Ascending aorta (tissue), 2 donors: ENCODE measurements around the gene PLOD2. TPM values are rescaled to one million over a fixed set of nuclear protein-coding genes. Genes with fewer than 3 reads are reported as not detected.

Experiments used
- DNase-seq, 2 donors: peaks; one replicate each; pipeline ENCODE4 v3.0.0-alpha.2; 2019; ENCODE audit warnings: low spot score in 2 of 2
- H3K27ac ChIP-seq, 2 donors: fragments of 200-600 bp; sonication (generic); one replicate each; pipeline ENCODE4 v1.5.1; 2016 to 2017; ENCODE audit warnings: mild to moderate bottlenecking in 1 of 2
- H3K27me3 ChIP-seq: fragments of 200-600 bp; sonication (generic); one replicate; pipeline ENCODE4 v1.5.1; 2017
- H3K36me3 ChIP-seq, 2 donors: fragments of 200-600 bp; sonication (generic); one replicate each; pipeline ENCODE4 v1.5.1; 2016
- H3K4me1 ChIP-seq, 2 donors: fragments of 200-600 bp; sonication (generic); one replicate each; pipeline ENCODE4 v1.5.1; 2016 to 2017; ENCODE audit warnings: mild to moderate bottlenecking in 1 of 2
- H3K4me3 ChIP-seq, 2 donors: fragments of 200-600 bp; sonication (generic); one replicate each; pipeline ENCODE4 v1.5.1; 2016 to 2017; ENCODE audit warnings: mild to moderate bottlenecking in 1 of 2
- H3K9me3 ChIP-seq, 2 donors: fragments of 200-600 bp; sonication (generic); one replicate each; pipeline ENCODE4 v1.5.1; 2016
- intact Hi-C: fragments of 100-400 bp; cut with DNase I; formaldehyde crosslinking; loops from one replicate; pipeline ENCODE4 v1.15.1; 2023
- total RNA-seq: library from RNA; depleted of rRNA; stranded (reverse); fragments of >200 nt; gene quantifications from one replicate; pipeline ENCODE4 v1.1.0, GENCODE V29; 2016
- TF ChIP-seq, protein P1 (sequence below), 3 experiments: fragments of 200-600 bp in 2 of 3; fragments of 450-650 bp in 1 of 3; sonication (generic) in 2 of 3; IDR thresholded peaks; one replicate each; pipeline ENCODE4 v1.5.1; 2016 to 2019; ENCODE audit warnings: antibody characterized with exemption in 3 of 3, mild to moderate bottlenecking in 1 of 3, moderate library complexity in 1 of 3

PLOD2 gene
- total RNA-seq, 1 donor from 2014 or later = 41.3 TPM

GRCh38 chr3:146052056-146052790 lies 108.8 kb downstream of the PLOD2 start:
- intact Hi-C loops = no loop called here
- no peak overlapping the region for H3K4me3 ChIP-seq
- H3K9me3 ChIP-seq = no peaks in the 10 kb centered on the region
- no peak overlapping the region for H3K27ac ChIP-seq
- no peaks in the 10 kb centered on the region for H3K4me1 ChIP-seq
- H3K36me3 ChIP-seq = no peaks in the 10 kb centered on the region
- no peak for DNase-seq
- TF ChIP-seq, protein P1, sequence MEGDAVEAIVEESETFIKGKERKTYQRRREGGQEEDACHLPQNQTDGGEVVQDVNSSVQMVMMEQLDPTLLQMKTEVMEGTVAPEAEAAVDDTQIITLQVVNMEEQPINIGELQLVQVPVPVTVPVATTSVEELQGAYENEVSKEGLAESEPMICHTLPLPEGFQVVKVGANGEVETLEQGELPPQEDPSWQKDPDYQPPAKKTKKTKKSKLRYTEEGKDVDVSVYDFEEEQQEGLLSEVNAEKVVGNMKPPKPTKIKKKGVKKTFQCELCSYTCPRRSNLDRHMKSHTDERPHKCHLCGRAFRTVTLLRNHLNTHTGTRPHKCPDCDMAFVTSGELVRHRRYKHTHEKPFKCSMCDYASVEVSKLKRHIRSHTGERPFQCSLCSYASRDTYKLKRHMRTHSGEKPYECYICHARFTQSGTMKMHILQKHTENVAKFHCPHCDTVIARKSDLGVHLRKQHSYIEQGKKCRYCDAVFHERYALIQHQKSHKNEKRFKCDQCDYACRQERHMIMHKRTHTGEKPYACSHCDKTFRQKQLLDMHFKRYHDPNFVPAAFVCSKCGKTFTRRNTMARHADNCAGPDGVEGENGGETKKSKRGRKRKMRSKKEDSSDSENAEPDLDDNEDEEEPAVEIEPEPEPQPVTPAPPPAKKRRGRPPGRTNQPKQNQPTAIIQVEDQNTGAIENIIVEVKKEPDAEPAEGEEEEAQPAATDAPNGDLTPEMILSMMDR (IDR thresholded peaks at IDR 0.05) = no peak
- no peaks in the 10 kb centered on the region for H3K27me3 ChIP-seq

GRCh38 chr3:146050691-146051090 lies 110.3 kb downstream of the PLOD2 start:
- Histone ChIP-seq H3K36me3 (no peaks in the 10 kb centered on the region), H3K9me3 (no peaks in the 10 kb centered on the region), H3K4me1 (no peaks in the 10 kb centered on the region), H3K4me3 (no peak overlapping the region), H3K27ac (no peak overlapping the region), H3K27me3 (no peaks in the 10 kb centered on the region)
- DNase-seq = no peak
- intact Hi-C loops = no loop called here
- TF ChIP-seq, protein P1 (IDR thresholded peaks at IDR 0.05) = no peak

GRCh38 chr3:146047485-146047884 lies 113.5 kb downstream of the PLOD2 start:
- Histone ChIP-seq H3K4me3 (no peak overlapping the region), H3K27ac (no peak overlapping the region), H3K27me3 (no peaks in the 10 kb centered on the region), H3K9me3 (no peaks in the 10 kb centered on the region), H3K4me1 (no peaks in the 10 kb centered on the region), H3K36me3 (no peaks in the 10 kb centered on the region)
- intact Hi-C loops = no loop called here
- TF ChIP-seq, protein P1 (IDR thresholded peaks at IDR 0.05) = no peak
- no peak for DNase-seq

GRCh38 chr3:146044046-146044445 lies 116.9 kb downstream of the PLOD2 start:
- DNase-seq = no peak
- Histone ChIP-seq H3K27me3 (no peaks in the 10 kb centered on the region), H3K4me1 (no peaks in the 10 kb centered on the region), H3K27ac (no peak overlapping the region), H3K36me3 (no peaks in the 10 kb centered on the region), H3K4me3 (no peak overlapping the region), H3K9me3 (no peaks in the 10 kb centered on the region)
- TF ChIP-seq, protein P1 (IDR thresholded peaks at IDR 0.05) = no peak
- intact Hi-C loops = no loop called here

GRCh38 chr3:146040630-146041029 lies 120.4 kb downstream of the PLOD2 start:
- TF ChIP-seq, protein P1 (IDR thresholded peaks at IDR 0.05) = no peak
- Histone ChIP-seq H3K36me3 (no peaks in the 10 kb centered on the region), H3K27me3 (no peaks in the 10 kb centered on the region), H3K4me3 (no peak overlapping the region), H3K27ac (no peak overlapping the region), H3K9me3 (no peaks in the 10 kb centered on the region), H3K4me1 (no peaks in the 10 kb centered on the region)
- intact Hi-C loops = no loop called here
- no peak for DNase-seq
